Cerebellar cortex (tissue), 1 donor: ENCODE measurements around the gene MSI2.

ENCODE experiments used
- DNase-seq: peaks from one replicate; pipeline ENCODE4 v3.0.0-alpha.2; 2015; ENCODE audit warnings: low spot score

MSI2 gene

DNA sequence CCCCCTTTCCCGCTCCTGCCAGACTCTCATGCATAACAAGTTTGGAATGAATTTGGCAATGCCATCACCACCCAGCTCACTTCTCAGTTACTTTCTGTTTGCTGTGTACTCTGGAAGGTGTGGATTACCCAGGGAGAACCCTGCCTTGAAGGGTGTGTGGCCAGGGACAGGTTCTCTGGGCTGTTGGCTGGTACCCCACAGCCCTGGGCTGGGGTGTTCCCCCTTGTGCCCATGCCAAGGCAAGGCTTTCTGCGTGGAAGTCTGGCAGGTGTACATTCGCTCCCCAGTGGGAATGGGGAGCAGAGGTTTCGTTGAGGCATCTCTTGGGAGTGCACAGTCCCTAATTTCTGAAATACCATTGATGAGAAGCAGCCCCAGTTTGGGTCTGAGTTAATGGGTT is 301.1 kb downstream of the MSI2 start:
- no peak for DNase-seq

DNA sequence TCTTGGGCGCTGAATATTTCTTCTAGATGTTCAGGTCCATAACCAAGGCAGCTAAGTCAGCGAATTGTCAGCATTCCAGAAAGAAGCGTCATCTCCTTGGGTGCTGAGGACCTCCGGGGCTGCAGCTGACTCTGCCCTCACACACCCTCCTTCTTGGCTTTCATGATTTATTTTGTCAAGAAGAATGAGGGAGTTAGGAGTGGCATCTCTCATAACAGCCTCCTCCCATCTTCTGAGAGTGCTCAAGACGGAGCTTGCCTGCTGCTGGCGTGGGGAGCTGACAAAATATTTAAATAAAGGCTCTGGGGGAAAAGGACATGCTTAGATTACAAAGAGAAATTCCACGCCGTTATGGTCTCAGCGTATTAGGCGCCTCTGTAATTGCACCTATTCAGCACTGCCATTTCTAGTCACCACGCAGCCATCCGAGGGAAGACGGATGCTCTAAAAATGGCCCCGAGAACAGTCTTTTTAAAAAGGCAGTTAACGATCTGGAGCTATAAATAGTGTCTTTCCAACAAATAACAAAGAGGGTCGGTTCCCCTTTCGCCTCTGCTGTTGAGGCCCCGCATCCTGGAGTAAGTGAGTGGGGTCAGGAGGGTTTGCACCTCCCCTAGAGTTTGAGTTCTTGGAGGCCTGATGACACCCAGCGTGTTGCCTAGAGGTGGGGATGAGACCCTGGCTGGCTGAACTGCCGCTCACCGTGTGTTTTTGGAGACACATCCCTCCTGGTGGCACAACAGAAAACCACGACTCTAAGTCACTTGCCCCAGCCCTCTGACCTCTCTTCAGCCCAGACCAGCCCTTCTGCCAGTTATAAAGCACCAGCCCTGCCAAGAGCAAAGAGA is 301.7 kb downstream of the MSI2 start:
- DNase-seq, result no peak

DNA sequence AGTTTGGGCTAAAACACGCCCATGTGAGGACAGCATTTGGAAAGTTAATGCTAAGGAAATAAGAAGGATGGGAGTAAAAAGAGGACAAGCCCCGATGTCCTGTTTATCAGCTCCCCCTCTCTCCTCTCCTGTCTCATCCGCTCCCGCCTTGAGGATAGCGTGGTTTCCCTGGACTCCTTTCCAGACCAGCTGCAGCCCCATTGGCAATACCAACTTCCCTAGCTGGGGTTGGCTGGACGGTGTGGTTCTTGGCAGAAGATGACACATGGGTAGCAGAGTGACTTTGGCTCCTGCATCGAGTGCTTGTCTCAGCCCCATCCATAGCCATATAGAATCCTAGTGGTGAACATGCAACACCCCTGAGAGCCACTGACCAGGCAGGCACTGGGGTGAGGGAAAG is 302.9 kb downstream of the MSI2 start:
- DNase-seq, result no peak

DNA sequence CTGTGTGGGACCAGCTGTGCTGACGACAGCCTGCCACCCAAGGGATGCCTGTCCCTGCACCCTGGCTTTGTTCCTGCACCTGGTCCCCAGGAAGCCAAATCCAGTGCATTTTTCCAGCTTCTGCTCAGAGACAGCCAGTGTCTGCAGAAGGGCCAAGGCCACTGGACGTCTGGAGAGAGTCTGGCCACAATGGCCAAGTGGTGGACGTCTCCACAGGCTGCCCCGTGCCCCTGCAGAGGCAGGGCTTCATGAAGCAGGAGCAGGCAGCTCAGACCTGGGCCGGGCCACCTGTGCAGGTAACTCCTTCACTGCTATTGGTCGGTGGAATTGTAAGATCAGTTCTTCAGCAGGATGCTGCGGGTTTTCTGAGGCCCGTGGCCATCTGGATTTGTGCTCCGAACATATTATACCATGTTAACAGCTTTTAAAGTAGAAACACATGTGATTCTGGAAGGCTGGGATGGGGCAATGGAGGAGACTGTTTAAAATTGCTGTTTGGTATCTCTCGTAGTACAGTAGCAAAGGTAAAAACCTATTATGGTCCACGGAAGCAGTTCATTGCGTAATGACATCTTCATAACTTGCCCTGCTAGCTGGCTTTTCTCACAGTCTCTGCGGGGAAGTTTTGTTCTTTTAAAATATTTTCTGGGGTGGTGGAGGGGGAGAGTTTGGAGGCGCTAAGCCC is 303.5 kb downstream of the MSI2 start:
- no peak for DNase-seq

DNA sequence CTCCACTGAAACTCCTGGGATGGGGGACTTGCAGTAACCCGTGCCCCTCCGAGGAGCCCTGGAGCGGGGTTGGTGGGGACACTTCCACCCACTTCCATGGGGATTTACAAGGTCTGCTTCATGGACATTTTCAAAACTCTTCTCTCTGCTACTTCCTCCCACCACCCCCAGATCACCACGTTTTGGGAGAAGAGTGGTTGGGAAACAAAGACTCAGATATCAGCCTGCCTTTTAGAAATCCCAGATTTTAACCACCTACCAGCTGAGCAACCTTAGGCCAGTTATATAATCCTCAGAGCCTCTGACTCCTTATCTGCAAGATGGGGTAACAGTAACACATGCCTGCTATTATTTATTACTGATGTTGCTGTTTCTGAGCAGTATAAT is 304.0 kb downstream of the MSI2 start:
- DNase-seq, result no peak

DNA sequence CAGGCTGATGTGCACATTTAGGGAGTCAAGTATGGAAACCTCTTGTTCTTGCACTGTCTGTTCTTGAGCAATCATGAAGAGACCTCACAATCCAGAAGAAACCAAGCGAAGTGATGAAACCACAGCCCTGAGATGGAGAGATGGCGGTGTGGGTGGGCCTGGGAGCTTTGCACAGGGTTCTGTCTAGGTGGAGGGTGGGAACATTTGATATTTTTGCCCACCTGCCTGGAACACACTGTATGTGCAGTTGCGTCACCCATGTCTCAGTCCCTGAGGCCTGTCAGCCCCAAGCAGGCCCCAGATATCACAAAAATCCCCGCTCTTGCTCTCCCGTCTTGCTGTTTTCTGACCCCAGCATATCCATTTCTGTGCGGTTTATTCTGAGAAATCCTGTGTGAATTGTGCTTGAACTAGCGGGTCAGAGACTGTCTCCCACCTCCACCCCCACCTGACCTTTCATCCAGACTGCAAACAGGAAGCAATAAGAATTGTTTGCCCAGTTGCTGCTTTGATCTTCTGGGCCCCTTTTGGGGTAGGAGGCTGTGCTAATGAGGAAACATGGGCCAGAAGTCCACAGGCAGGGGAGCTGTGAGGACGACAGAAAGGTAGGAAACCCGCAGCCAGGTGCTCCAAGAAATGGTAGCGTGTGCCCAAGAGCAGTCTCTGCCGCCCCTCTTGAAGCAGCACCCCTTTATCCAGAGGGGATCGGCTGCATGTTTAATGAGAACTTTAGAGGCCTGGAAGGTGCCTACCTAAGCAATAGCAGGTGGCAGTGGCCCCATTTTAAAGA is 304.9 kb downstream of the MSI2 start:
- no peak for DNase-seq

DNA sequence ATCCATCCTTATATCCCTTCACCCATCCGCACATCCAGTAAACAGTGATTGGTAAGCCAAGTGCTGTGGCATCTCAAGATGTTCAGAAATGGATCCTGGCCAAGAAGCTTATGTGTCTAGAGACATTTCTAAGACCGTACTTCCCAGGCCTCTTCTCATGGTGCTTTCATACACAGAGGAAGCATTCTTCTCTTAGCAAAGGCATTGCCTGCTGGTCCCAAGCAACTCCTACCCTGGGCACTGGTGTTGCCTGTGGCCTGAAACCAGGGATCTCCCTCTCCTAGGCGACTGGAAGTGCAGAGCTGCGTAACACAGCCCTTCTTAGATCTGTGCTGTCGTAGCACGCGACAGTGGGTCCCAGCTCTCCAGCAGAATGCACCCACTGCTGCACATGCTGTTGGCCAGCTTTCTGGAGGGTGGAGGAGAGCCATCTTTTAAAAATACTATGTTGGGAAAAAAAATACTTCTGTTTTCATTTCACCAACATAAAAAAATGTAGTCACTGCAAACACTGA is 305.9 kb downstream of the MSI2 start:
- peak; percentile 50 for DNase-seq

DNA sequence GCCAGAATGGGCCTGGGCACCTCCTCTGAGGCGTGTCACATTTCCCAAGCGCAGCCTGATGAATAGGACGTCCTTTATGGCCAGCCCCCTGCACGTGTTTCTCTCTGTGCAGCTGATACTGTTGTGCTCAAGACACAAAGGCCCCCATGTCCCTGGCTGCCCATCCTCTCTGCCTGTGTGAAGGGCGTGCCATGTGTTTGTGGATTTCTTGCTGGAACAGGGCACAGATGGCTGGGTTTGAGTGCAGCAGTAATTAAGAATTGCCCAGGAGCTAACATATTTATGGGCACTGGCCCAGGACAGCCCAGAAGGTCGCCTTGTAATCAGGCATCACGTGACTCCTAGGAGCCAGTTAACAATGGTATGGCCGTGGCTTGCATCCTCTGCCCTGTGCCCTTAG is 307.6 kb downstream of the MSI2 start:
- peak; percentile 95 for DNase-seq

DNA sequence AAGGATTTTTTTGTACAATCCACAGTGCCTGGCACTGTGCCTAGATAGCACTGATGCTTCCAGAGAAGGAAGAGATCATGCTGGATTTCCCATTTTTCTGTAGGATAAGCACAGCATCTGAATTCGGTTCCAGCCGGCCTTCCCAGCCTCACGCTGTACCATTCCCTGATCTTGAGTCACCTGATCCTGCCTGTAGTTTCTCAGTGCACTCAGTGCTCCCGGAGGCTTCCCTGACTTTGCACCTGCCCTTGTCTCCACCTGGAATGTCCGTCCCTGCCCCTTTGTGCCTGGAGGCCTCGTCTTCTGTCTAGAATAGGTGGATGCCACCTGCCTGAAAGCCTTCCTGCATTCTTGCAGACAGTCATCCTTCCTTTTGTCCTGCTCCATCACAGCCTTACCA is 308.9 kb downstream of the MSI2 start:
- peak; percentile 54 for DNase-seq

DNA sequence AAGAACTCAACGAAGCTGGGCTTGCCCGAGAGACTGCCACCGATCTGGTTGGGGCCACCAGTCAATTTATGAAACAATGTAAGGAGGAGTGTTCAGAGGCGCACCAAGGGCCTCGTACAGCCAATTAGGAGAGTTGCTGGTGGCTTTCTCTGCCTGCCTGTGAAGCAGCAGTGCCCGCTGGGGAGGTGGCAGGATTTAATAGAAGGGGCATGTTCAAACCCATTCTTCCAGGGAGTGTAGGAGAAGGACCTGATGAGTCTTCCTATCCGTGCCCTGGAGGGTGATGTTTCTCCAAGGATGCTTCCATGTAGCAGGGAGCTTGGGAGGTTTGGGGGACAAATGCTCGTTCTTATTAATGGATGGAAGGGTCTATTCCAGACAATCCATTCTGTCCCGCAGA is 310.4 kb downstream of the MSI2 start:
- no peak for DNase-seq

DNA sequence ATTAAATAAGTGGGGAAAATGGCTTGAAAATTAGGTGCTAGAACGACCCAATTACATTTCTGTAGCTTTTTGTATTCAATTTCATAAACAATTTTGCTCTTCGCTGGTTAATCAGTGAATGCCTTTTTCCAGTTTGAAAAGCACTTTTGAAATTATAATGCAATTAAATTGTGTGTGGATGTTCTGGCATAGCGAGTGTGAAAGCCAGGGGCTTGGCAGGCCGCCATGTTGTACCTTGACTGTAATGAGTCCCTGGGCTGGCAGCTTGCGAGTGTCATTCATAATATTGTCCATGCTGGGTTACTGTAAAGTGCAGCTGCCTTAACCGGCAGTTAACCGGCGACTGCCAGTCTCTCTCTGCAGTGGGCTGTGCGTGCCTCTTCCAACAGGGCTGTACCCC is 310.9 kb downstream of the MSI2 start:
- no peak for DNase-seq

DNA sequence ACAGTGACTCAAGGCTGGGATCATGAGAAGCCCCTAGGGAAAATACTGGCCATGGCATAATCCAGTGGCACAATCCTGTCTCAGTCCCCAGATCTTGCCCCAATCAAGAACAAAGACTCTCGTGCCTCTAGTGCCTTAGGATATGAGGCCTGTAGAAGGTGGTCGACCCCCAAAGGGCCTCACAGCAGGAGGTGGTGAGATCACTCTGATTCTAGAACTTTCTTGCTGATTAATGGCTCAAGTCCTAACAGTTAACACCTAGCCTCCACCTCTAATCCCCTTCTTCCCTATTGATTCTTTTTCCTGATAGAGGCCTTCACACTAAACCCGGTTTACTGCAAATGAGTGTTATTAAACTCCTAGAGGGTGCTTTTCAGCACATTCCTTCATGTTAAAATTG is 312.0 kb downstream of the MSI2 start:
- DNase-seq, result no peak

DNA sequence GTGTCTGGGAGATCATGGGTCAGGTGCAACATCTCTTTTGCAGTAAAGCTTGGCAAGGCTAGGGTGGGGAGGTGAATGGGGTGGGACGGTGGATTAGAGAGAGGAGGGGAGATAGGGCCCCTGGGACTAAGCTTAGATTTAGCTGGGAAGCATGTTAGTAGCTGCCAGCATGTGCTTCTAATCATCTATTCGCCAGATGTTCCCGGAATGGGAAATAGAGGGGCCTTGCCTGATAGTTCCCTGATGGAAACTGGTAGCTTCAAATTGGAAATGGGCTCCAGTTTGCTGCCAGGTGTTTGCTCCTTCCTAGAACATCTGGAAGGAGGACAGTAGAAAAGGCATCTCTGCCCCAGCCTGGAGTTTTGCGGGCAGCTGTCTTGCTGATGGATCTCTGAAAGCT is 312.7 kb downstream of the MSI2 start:
- DNase-seq, result no peak

DNA sequence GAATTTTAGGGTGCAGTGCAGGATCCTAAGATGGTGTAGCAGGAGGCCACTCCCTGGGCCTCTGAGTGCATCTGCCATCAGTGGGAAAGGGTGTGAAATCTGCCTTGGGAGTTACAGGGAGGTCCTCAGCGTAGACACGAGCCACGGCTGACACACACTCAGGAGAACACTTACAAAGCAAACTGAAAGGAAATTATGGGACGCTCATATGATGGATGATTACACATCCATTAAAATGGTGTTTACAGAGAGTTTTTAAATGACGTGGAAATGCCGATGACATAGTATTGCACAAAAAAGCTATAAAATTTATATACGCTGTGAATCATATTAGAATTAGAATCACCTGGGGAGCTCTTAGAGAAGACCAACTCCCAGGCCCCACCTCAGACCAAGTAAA is 313.5 kb downstream of the MSI2 start:
- DNase-seq, result no peak

DNA sequence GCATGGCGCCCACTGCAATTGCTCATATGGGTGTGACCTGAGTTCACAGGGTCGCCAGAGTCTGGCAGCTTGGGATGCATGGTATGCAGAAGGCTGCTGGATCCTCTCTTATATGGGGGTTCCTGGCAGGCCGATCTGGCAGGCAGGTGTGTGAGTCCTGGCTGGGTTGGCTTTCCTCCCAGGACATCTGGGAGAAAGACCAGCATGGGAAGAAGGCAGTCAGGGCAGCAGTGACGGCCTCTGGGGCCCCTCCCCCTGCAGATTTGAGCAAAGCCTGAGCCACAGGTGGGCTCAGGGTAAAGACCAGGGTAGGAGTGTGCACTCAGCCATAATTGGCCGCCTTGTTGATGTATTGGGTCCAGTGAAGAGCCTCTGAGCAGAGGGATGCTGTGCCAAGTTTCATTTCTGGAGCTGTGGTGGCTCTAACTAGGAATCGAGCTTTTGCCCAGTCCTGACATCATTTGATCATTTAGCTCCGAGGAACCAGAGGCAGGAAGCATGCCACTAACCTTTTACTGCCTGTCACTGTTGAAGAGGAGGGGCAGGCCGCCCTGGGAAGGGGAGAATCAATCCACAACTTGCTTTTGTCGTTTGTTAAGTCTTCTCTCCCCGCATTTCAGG is 314.5 kb downstream of the MSI2 start:
- DNase-seq, result peak; percentile 69

DNA sequence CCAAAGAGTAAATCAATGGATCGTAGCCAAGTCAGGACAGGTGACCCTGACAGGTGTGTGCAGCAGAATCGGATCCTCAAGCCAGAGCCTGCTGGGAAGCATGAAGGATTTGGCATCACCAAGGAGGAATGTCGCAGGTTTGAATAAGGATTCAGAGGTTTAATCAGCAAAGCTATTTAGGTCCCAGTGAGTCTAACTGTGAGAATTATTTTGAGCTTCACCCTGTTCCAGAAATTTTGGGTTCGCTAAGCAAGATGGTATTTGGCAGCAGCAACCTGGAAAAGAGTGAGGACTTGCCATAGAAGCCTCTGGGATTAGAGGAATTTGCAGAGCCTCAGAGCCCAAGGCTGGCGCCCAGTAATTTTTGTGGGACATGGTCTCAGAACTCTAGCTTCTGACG is 315.7 kb downstream of the MSI2 start:
- peak; percentile 97 for DNase-seq

DNA sequence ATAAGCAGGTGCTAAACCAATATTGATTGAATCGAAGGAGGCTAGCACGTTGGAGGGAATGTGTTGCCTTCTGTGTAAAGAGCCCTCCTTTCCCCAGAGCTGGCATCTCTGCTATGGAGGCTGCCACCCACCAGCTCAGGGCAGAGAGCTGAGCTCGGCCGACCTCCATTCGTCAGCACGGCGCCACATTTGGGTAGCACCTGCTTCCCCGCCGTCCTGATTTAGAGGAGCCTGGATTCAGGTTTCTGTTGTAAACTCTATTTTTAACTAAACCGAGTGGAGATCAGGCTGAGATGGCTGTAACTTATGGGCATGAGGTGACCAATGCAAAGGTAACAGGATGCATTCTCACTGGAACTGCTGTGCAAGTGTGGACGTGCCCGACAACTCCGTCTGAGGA is 316.3 kb downstream of the MSI2 start:
- no peak for DNase-seq

DNA sequence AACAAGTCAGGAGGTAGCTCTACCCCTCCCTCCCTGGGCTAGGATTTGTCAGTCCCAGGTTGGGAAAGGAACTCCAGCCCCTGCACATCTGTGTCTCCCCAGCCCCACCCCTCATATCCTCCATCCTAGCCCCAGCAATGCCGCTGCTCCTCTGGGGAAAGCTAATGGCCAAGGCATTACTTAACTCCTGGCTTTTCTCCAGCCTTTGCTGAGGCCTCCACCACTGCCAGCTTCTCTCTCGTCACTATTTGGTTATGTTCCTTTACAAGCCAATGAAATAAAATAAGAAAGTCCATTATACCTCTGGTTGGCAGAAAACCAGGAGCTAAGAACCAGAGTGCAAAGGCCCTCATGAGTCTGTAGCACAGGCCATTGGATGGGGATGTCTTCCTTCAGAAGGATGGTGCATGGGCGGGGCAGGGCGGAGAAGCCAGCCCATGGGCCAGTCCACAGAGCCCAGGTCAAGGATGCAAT is 317.8 kb downstream of the MSI2 start:
- DNase-seq, result peak; percentile 41

DNA sequence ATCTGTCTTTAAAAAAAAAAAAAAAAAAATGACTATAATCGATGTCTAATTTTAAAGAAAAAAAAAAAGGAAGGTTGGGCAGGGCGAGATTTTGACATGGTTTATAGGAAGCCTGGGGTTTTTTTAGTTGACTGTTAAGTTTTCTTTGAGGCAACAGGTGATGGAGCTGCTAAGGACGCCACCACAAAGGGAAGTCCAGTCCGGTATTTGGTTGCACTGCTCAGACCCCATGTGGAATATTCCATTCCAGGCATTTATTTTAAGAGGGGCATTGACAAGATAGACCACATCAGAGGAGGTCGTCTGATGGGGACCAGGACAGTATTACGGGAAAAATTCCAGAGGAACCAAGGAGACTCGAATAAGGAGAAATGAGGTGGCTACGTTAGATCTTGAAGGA is 320.4 kb downstream of the MSI2 start:
- no peak for DNase-seq

DNA sequence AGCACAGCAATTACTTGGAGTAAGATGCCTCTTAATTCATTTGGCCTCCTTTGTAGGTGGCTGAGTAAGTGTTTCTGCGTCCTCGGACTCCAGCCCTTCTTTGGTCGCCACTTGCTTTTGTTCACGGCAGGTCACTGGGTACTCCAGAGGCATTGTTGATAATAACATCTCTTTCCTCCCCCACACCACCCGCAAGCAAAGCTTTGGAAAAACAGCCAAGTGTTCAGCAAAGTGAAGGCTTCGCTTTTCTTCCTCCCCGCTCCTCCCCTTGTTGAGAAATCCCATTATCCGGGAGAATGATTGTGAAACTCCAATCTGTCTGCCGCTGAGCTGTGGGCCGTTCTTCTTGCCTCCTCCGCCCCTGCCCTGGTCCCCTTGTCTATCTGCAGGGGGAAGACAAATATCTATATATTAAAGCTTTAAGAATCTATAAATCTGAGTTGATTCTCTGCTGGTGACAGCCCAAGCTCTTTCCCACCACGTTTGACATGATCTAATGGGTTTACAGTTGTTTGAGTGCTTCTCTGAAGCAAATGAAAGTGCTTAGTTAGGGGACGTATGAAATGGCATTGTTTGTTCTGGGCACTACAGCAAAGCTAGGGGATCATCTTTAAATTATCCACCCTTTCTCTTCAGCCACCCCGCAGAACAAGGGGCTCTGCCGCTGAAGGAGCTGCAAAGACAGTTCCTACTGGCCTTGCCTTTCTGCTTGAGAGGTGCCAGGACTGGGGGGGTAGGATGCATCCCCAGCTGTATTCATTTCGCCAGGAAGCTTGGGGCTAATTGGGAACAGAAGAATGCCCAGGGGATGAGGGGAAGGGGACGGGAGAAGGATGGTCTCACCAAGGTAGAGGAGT is 321.7 kb downstream of the MSI2 start:
- DNase-seq, result no peak

DNA sequence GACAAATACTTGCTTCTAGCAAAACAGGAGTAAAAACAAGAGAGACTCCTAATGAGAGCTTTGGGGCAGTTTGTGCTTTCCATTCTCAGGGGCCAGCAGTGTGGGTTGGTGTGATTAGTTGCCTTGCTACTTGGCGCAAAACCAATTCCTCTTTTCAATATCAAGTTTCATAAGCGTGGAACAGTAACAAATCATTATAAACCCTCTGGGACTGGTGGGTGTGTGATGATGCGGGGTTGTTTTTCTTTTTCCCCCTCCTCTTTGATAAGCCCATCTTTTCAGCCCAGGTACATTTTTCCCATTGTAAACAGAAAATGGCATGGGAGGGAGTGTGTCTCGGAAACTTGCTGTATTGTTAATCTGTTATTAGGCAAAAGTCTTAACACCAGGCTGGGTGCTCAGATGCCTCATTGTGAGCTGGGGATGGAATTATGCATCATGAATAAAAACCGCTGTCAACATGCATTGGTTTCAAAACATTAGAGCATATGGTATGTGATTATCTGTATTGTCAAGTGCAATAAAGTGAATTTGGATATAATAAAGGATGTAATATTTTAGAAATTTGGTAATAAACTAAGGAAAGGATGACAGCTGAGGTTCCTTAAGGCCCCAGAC is 322.4 kb downstream of the MSI2 start:
- no peak for DNase-seq
